Ramos (cell line): ENCODE results near the gene GRSF1.
"Not testable (repeated sequence)": the region's sequence is repeated elsewhere in the genome, so short reads cannot be mapped to it uniquely, and the experiment has no call there.

Experiments
- in situ Hi-C: fragments of 300-500 bp; cut with MboI; formaldehyde crosslinking; loops from one replicate; pipeline ENCODE4 v1.14.3; 2022; ENCODE audit warnings: low sequenced_read_pairs; ENCODE audit not compliant: unreplicated experiment

GRSF1 gene

DNA sequence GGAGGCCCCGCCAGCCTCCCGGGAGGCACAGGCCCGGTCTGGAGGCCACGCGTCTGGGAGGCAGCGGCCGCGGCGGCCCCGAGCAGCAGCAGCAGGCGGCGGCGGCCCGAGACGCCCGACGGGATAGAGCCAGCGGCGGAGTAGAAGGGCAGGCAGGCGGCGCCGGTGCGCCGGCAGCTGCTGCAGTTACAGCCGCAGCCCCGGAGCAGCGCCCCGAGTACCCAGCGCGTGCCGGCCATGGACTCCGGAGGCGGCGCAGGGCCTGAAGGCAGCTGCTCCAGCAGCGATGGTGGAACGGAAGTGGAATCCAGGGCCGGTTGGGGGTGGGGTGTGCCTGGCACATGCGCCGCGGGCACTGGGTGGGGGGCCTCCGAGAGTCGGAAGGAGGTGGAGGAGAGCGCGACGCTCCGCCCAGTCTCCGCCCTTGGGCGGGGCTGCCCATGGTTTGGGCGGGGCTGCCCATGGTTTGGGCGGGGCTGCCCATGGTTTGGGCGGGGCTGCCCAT is at the start of gene GRSF1:
Gene GRSF1, minus strand, starts transcription at position 302 of the 505 bp plus-strand sequence. Its CDS starts 63 bp downstream, at position 239.
- in situ Hi-C loops = no loop called here

- in situ Hi-C loops = no loop called here
Observed at GRCh38 chr4:70885174-70885573, 45.5 kb upstream of the GRSF1 start.

DNA sequence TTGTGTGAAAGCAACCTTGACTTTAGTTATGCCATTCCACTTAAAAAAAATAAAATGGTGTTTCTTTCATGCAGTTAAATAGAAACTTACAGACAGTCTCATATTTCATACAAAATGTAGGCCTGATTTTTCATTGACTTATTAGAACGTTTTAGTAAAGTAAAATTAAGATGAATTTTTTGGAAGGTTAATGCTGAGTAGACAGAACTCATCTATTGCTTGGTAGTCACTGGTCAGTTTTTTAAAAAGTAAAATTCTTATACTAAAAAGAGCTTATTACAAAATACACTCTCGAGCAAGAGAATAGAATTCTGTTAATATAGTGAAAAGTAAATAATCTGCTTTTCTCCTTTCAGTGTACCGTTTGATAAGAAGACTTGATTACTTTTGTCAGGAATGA is 41.0 kb upstream of the GRSF1 start:
- in situ Hi-C loops = no loop called here

- in situ Hi-C loops = no loop called here
Observed at GRCh38 chr4:70877556-70877955, 37.9 kb upstream of the GRSF1 start.

DNA sequence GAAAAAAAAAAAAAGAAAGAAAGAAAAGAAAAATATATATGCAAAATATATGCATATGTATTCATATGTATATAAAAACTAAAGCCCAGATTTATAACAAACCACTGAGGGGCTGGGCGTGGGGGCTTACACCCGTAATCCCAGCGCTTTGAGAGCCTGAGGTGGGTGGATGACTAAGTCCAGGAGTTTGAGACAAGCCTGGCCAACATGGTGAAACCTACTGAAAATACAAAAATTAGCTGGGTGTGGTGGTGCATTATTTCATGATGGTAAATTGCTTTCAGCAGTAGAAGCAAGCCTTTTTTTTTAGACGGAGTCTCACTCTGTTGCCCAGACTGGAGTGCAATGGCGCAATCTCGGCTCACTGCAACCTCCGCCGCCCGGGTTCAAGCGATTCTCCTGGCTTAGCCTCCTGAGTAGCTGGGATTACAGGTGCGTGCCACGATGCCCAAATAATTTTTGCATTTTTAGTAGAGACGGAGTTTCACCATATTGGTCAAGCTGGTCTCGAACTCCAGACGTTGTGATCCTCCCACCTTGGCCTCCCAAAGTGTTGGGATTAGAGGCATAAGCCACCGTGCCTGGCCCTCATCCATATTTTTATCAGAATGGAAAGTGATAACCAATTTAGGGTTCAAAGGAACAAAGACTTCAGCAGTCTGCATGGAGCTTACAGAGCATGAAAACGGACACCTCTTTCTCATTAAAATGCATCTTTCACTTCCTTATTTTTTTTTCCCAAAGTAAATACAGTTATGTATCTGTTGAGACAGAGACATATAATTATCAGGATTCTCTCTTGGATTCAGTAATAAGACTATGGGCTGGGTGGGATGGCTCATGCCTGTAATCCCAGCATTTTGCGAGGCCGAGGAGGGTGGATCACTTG is 34.8 kb upstream of the GRSF1 start:
- in situ Hi-C loops = no loop called here

DNA sequence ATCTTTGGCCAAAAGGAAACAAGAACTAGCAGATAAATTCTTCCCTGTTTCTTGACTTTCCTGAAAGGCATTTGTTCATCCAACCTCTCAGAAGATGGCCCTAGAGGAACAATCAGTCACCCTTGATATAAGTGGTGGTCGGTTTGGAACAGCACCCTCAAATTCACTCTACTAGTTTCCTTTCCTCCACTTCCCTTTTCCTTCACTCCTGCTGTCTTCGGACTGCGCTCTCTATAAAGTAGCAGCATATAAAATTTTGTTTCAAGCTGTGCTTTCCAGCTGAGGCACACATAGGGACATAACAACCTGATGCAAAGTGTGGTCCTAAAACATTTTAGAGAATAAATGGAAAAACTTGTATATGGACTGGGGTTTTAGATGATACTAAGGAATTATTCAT is 33.5 kb upstream of the GRSF1 start:
- in situ Hi-C loops = no loop called here

- in situ Hi-C loops = no loop called here
Observed at GRCh38 chr4:70868778-70869177, 29.1 kb upstream of the GRSF1 start.

- in situ Hi-C loops = no loop called here
Observed at GRCh38 chr4:70863099-70863790, 23.6 kb upstream of the GRSF1 start.

DNA sequence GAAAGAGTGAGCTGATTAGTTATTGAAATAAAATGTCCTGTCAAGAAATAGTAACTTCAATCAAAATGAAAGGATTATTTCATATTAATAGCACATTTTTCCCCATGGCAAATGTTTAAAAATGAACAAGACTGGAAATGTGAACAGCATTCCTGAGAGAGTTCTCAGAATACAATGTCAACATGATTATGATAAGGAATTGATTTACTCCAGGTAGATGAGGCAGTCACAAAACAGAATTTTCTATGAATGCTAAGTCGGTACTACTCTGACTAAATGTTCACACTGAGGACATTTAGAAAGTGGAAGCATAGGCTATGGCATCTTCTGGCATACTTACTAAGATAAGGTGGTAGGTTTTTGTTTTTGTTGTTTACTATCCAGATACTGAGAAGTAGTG is 19.4 kb upstream of the GRSF1 start:
- in situ Hi-C loops = no loop called here

DNA sequence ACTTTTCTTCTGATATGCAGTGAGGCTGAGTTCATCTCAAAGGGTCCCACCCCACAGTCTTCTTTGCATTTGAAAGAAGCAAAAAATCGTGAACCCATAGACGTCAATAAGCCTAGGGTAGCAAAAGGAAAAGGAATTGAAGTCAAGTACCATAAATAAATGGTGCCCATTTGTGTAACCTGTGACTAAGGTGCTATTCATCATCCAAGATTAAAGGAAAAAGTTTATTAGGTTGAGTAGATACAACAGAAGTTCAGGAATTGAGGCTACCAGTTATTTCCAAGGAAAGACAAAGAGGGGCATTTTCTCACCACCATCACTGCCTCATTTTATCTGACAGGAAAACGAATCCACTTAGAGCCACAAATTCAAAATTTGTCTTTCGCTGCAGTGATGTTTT is 18.8 kb upstream of the GRSF1 start:
- in situ Hi-C loops = no loop called here

GRCh38 chr4:70855464-70855863 is 15.8 kb upstream of the GRSF1 start:
- in situ Hi-C loops = no loop called here

DNA sequence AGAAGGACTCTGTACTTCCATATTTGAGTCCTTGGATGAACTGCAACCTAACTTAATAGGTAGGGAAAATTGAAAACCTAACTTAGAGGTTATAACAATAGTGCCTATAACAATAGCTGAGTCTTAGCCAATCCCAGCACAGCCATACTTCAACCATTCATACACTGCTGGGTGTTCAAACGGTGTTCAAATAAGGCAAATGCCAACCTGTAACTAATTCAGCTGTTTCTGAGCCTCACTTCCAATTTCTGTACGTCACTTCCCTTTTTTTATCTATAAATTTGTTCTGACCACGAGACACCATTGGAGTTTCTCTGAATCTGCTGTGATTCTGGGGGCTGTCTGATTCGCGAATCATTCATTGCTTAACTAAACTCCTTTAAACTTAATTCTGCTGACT is 9.6 kb upstream of the GRSF1 start:
- in situ Hi-C loops = no loop called here

- in situ Hi-C loops = no loop called here
Observed at GRCh38 chr4:70844180-70844579, 4.5 kb upstream of the GRSF1 start.

DNA sequence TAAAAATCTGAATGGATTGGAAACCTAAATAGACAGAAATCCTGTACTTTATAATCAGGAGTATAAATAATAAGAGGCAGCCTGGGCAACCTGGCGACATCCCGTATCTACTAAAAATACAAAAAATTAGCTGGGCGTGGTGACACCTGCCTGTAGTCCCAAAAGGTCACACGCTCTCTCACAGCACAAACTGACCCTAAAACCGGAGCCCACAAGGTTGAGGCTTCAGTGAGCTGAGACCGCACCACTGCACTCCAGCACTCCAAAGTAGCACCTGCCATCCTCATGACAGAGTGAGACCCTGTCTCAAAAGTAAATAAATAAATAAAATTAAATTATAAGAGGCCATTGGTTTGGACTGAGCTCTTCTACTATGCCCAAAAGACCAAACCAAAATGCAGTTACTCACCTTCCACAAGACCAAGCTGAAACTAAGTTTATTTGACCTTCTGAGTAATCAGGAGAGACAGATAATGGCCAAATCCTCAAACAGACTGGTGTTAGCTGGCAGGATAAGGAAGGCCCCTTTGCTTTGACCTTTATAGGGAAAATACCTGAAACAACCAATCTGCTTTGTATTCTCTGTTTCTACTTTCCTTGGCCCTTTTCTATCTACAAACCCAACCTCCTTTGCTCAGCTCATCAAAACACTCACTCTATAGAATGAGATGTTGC is 3.2 kb upstream of the GRSF1 start:
- in situ Hi-C loops = no loop called here

- in situ Hi-C loops = no loop called here
Observed at GRCh38 chr4:70841951-70842350, 2.3 kb upstream of the GRSF1 start.

DNA sequence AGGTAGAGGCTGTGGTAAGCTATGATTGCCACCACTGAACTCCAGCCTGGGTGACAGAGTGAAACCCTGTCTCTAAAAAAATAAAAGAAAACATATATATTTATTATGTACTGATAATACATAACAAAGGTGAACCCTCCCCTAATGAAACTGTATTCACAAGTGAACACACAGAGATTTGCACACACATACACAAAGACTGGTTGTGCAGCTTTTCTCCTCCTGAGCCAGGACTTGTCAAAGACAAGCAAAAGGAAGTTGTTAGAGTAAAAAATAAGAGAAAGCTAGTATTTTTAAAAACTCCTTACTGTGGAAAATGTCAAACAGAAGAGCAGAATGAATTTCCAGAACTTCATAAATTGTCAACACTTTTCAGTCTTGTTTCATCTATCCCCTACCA is 1.5 kb upstream of the GRSF1 start:
- in situ Hi-C loops = no loop called here

- in situ Hi-C loops = not testable (repeated sequence)
Observed at GRCh38 chr4:70840631-70841030, 941 bp upstream of the GRSF1 start.

- in situ Hi-C loops = not testable (repeated sequence)
Observed at GRCh38 chr4:70840137-70840536, 447 bp upstream of the GRSF1 start.

DNA sequence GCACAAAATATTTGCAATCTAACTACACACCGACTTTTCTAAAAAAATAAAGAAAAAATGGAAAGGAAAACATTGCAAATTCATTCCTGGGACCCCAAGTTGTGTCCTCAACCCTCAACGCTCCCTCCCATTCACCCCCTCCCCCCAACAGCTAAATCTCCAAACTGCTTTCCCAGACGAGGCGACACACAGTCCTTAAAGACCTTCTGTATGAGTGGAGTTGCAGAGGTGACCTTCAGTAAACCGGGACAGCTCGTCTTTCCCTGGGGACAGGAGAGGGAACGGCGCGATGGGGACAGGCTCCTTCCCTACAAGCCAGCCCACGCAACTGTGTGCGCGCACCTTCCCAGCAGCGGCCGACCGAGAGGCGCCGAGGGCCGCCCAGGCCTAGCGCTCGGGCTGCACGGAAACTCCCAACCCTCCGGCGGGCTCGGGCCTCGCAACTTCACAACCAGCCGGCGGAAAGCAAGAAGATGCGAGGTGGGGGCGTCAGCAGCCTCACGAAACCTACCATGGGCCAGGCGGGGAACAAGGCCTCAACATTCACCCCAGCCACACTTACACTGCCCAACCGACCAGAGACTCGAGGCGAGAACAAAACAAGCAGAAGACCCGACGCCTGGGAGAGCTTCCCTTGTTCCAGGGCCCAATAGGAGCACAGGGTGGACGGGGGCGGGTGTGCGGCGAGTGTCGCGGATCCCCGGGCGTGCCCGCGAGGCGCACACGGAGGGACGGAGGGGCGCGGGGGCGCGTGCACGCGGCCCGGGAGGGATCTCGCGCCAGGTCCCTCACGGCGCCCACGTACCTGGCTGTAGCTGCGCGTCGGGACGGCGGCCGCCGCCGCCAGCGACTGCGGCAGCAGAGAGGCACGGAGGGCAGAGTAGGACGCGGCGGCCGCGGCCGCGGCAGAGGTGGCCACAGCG is 763 bp downstream of the GRSF1 start:
- in situ Hi-C loops = no loop called here

DNA sequence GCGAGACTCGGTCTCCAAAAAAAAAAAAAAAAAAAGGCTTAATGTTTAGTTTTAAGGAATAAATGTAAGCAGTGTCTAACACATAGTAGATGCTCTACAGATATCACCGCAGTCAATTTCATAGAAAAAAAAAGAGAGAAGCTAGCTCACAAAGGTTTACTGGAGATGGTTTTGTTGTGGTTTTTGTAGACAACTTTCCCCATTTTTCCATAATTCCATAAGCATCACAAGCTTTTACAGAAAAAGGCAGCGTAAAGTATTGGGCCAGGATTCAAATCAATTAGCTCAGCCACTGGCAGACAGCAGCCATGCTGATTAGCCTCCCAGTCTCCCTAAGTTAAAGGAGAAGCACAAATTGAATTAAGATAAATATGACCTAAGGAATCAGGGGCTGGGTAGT is 1.5 kb downstream of the GRSF1 start:
- in situ Hi-C loops = no loop called here
